Activated T-cell treated with anti-CD3 and anti-CD28 coated beads, Interleukin-2, amount 50 U/mL, for 4 hours (primary cell): ENCODE data around the gene C1orf94. TPM values are rescaled to one million over a fixed set of nuclear protein-coding genes. Genes with fewer than 3 reads are reported as not detected.
A peak's percentile ranks its signal among the peaks of the same experiment; 100 is the strongest.

ENCODE experiments used
- ATAC-seq, 2 donors: fragments of 200-7000 bp; cut with Tn5 transposase; one replicate each; pipeline ENCODE4 v1.10.0; 2021
- DNase-seq: peaks from one replicate; pipeline ENCODE4 v3.0.0-alpha.2; 2020
- H3K27me3 Mint-ChIP-seq: one replicate; pipeline ENCODE4 v1.8.0; 2021; ENCODE audit warnings: low read depth, mixed read lengths
- H3K36me3 Mint-ChIP-seq: one replicate; pipeline ENCODE4 v1.8.0; 2022; ENCODE audit warnings: mixed read lengths; ENCODE audit not compliant: insufficient read depth
- H3K4me1 Mint-ChIP-seq: one replicate; pipeline ENCODE4 v1.8.0; 2021; ENCODE audit warnings: low read depth, mixed read lengths
- H3K4me3 Mint-ChIP-seq: one replicate; pipeline ENCODE4 v1.8.0; 2021; ENCODE audit warnings: mild to moderate bottlenecking, moderate library complexity, mixed read lengths
- H3K9me3 Mint-ChIP-seq: one replicate; pipeline ENCODE4 v1.8.0; 2021; ENCODE audit warnings: mixed read lengths
- total RNA-seq, 3 donors: library from RNA; stranded (reverse); gene quantifications; one replicate each; pipeline ENCODE4 v1.2.1, GENCODE V29; 2021

The C1orf94 gene
- total RNA-seq, 3 donors from 2014 or later, result not detected

GRCh38 chr1:34186741-34187494 lies 10.2 kb downstream of the C1orf94 start:
- H3K4me1 Mint-ChIP-seq, result no peaks in the 10 kb centered on the region
- no peaks in the 10 kb centered on the region for H3K36me3 Mint-ChIP-seq
- H3K4me3 Mint-ChIP-seq, result no peak overlapping the region
- DNase-seq (no peak), ATAC-seq (no peak)
- H3K27me3 Mint-ChIP-seq, result peaks cover 21% of the 10 kb centered on the region
- H3K9me3 Mint-ChIP-seq, result no peaks in the 10 kb centered on the region

DNA sequence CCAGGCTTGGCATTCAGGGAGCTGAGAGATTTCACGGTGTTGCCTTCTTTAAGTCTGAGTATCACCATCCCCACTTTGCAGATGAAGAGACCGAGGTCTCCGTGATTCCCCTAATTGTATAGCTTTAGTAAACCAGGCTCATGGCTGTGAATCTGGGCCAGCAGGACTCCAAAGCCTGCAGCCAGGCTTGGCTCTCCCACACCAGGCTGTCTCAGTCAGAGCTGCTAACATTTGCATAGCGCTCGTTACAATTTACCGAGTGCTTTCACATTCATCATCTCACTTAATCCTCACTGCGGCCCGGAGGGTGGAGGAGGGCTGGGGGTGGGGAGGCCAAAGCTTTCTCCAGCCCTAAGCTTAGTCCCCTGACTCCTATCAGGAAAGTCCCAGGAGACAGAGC lies 11.7 kb downstream of the C1orf94 start:
- H3K4me1 Mint-ChIP-seq, result no peaks in the 10 kb centered on the region
- no peak for ATAC-seq

DNA sequence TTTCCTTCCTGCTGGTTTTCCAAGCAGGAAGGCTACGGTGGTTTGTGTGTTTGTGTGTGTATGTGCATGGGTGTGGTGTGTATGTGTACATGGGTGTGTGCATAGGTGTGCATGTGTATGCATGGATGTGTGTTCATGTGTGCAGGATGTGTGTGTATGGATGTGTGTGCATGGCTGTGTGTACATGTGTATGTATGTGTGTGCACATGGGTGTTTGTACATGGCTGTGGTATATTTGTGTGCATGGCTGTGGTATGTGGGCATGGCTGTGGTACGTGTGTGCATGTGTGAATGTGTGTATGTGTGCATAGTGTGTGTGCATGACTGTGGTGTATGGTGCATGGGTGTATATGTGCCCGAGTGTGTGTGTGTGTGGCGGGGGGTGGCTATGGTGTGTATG lies 12.3 kb downstream of the C1orf94 start:
- H3K36me3 Mint-ChIP-seq, result no peaks in the 10 kb centered on the region
- H3K9me3 Mint-ChIP-seq, result no peaks in the 10 kb centered on the region
- H3K4me3 Mint-ChIP-seq, result no peak overlapping the region
- peaks cover 22% of the 10 kb centered on the region for H3K27me3 Mint-ChIP-seq
- ATAC-seq, result no peak
- no peak for DNase-seq
- no peaks in the 10 kb centered on the region for H3K4me1 Mint-ChIP-seq

More for the DNA sequence above, 11.7 kb downstream of the C1orf94 start:
- DNase-seq, result no peak
- Mint-ChIP-seq H3K9me3 (no peaks in the 10 kb centered on the region), H3K4me3 (no peak overlapping the region), H3K36me3 (no peaks in the 10 kb centered on the region), H3K27me3 (peaks cover 23% of the 10 kb centered on the region)

- ATAC-seq (no peak), DNase-seq (no peak)
- Mint-ChIP-seq H3K27me3 (peaks cover 20% of the 10 kb centered on the region), H3K9me3 (no peaks in the 10 kb centered on the region), H3K4me3 (no peak overlapping the region), H3K4me1 (no peaks in the 10 kb centered on the region), H3K36me3 (no peaks in the 10 kb centered on the region)
These were observed 14.0 kb downstream of the C1orf94 start for GRCh38 chr1:34190692-34191091.

- H3K27me3 Mint-ChIP-seq, result peaks cover 11% of the 10 kb centered on the region
- H3K4me3 Mint-ChIP-seq, result no peak overlapping the region
These were observed 15.9 kb downstream of the C1orf94 start for GRCh38 chr1:34192621-34193020.

GRCh38 chr1:34199927-34200326 lies 23.2 kb downstream of the C1orf94 start:
- DNase-seq (no peak), ATAC-seq (peak; percentile 43 to 62)
- no peaks in the 10 kb centered on the region for H3K4me1 Mint-ChIP-seq
- no peaks in the 10 kb centered on the region for H3K36me3 Mint-ChIP-seq
- no peaks in the 10 kb centered on the region for H3K9me3 Mint-ChIP-seq
- no peak overlapping the region for H3K4me3 Mint-ChIP-seq
- peaks cover 9% of the 10 kb centered on the region for H3K27me3 Mint-ChIP-seq

More at GRCh38 chr1:34192621-34193020, 15.9 kb downstream of the C1orf94 start:
- H3K36me3 Mint-ChIP-seq, result no peaks in the 10 kb centered on the region
- no peak for DNase-seq
- H3K9me3 Mint-ChIP-seq, result no peaks in the 10 kb centered on the region
- no peaks in the 10 kb centered on the region for H3K4me1 Mint-ChIP-seq
- ATAC-seq, result no peak

DNA sequence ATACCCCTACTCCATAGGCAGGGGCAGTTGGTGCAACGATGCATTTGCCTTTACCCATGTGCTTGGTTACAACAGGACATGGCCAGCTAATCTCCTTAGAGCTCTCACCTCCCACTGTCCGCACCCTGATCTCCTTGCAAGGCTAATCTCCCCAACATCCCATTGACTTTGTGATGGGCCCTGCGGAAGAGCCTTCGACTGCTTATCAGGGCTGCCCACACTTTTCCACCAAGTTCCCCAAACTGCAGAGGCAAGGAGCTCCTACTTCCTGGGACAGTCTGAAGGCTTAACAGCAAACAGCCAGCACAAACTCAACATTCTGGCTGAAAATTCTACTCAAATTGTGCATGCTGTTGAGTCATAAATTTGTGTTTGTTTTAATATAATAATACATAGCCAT lies 36.0 kb downstream of the C1orf94 start:
- Mint-ChIP-seq H3K4me1 (no peaks in the 10 kb centered on the region), H3K9me3 (no peaks in the 10 kb centered on the region), H3K27me3 (peaks cover 6% of the 10 kb centered on the region), H3K4me3 (no peak overlapping the region), H3K36me3 (no peaks in the 10 kb centered on the region)
- DNase-seq (no peak), ATAC-seq (no peak)

- DNase-seq (no peak), ATAC-seq (no peak)
- Mint-ChIP-seq H3K4me1 (no peaks in the 10 kb centered on the region), H3K27me3 (peaks cover 4% of the 10 kb centered on the region), H3K4me3 (no peak overlapping the region), H3K9me3 (no peaks in the 10 kb centered on the region), H3K36me3 (no peaks in the 10 kb centered on the region)
These were observed 37.2 kb downstream of the C1orf94 start for GRCh38 chr1:34213956-34214355.

DNA sequence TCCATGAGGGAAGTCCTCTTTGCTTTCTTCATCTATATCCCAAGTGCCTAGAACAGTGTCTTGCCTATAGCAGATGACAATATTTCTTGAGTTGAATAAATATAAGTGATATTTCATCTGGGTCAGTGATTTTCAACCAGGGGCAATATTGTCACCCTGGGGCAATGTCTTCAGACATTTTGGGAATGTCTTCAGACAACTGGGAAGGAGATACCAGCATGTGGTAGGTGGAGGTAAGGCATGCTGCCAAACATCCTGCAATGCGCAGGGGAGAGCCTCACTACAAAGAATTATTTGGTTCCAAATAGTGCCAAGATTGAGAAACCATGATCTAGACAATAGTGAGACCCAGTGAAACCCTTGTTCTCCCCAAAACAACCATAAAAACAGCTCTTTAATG lies 54.7 kb downstream of the C1orf94 start:
- Mint-ChIP-seq H3K36me3 (no peaks in the 10 kb centered on the region), H3K27me3 (peaks cover 17% of the 10 kb centered on the region), H3K4me3 (no peak overlapping the region), H3K9me3 (no peaks in the 10 kb centered on the region), H3K4me1 (no peaks in the 10 kb centered on the region)
- ATAC-seq, result no peak
- DNase-seq, result no peak

DNA sequence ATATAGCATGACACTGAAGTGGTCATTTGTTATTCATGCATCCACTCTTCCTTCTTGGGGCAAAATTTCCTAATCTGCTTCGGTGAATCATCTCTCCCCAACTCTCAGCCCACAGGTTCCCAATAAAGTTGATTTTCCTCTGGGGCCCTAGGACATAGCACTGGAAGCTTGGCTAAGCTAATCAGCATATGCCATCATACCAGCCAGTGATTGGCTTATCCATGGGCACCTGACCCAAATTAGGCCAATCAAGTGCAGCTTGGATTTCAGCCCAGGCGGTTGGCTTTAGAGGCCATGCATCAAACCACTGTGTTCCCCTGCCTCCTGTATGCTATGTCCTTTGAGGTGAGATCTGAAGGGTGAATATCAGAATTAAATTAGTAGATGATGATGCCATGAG lies 58.9 kb downstream of the C1orf94 start:
- Mint-ChIP-seq H3K27me3 (peaks cover 9% of the 10 kb centered on the region), H3K36me3 (no peaks in the 10 kb centered on the region), H3K4me1 (no peaks in the 10 kb centered on the region), H3K9me3 (no peaks in the 10 kb centered on the region), H3K4me3 (no peak overlapping the region)
- ATAC-seq, result no peak
- no peak for DNase-seq

DNA sequence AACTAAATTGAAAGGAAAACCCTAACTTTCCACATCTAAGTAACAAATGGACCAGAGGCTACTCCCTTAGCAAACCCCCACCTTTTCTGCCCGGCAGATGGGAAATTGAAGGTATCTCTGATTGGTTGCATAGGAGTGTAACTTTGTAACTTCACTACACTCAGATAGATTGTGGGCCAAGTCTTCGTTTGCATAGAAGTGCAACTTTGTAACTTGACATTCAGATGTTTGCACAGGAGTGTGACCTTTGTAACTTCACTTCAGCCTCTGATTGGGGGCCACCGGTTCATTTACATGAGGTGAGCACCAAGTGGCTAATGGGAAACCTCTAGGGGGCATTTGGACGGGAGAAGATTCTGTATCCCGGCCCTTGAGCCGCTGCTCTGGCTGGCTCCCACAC lies 59.4 kb downstream of the C1orf94 start:
- H3K27me3 Mint-ChIP-seq, result peaks cover 9% of the 10 kb centered on the region
- no peaks in the 10 kb centered on the region for H3K4me1 Mint-ChIP-seq
- H3K4me3 Mint-ChIP-seq, result no peak overlapping the region
- H3K36me3 Mint-ChIP-seq, result no peaks in the 10 kb centered on the region
- H3K9me3 Mint-ChIP-seq, result no peaks in the 10 kb centered on the region
- no peak for ATAC-seq
- DNase-seq, result no peak

GRCh38 chr1:34237151-34237815 lies 60.6 kb downstream of the C1orf94 start:
- DNase-seq, result no peak
- no peak overlapping the region for H3K4me3 Mint-ChIP-seq
- H3K9me3 Mint-ChIP-seq, result peaks cover 4% of the 10 kb centered on the region
- ATAC-seq, result no peak
- no peaks in the 10 kb centered on the region for H3K36me3 Mint-ChIP-seq
- peaks cover 7% of the 10 kb centered on the region for H3K27me3 Mint-ChIP-seq
- H3K4me1 Mint-ChIP-seq, result no peaks in the 10 kb centered on the region

DNA sequence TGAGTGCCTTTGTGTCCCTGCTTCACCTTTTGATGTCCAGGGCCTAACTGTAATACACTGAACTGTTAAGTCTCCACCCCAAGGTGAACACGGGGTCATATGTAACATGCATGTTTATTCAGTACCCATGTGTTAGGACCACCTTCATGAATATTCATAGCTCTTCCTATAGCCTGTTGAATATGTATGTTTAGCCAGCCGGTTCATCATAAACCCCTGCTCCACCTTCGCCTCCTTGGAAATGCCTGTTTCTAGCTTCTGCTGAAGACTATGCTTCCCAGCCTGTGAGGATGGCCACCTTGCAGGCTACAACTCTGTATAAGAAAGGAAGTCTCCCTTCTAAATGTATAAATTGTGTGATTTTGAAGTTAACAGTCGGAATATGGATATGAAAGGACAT lies 69.3 kb downstream of the C1orf94 start:
- ATAC-seq, result no peak
- H3K4me3 Mint-ChIP-seq, result no peak overlapping the region
- peaks cover 25% of the 10 kb centered on the region for H3K27me3 Mint-ChIP-seq
- H3K36me3 Mint-ChIP-seq, result no peaks in the 10 kb centered on the region
- H3K9me3 Mint-ChIP-seq, result peaks cover 4% of the 10 kb centered on the region
- no peaks in the 10 kb centered on the region for H3K4me1 Mint-ChIP-seq
- no peak for DNase-seq

DNA sequence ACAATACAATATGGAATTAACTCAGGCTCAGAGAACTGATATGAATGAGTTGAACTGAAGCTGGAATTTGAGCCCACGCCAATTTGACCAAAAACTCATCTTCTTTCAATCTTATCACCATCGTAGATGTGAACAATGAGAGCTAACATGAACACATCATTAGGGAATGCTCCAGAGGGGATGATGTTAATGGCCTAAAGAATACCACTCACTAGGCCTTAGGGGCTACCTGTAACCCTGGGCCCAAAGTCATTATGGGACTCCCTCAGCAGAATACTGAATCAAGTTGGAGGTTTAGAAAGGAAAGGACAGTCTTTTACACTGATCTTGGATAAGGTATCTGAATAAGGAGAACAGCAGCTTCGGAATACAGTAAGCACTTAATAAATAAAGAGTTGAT lies 73.6 kb downstream of the C1orf94 start:
- no peak for ATAC-seq
- Mint-ChIP-seq H3K36me3 (no peaks in the 10 kb centered on the region), H3K9me3 (no peaks in the 10 kb centered on the region), H3K4me3 (no peak overlapping the region), H3K4me1 (no peaks in the 10 kb centered on the region), H3K27me3 (peaks cover 17% of the 10 kb centered on the region)
- DNase-seq, result no peak
